Fibroblast of lung (primary cell): ENCODE data around the gene IDI1. TPM values are rescaled to one million over a fixed set of nuclear protein-coding genes. Genes with fewer than 3 reads are reported as not detected.

Source experiments
- DNase-seq, 2 donors: peaks; one replicate each; pipeline versions ENCODE4 v3.0.0 to v3.0.0-alpha.2; 2010; ENCODE audit warnings: low read depth in 2 of 2
- H2AFZ ChIP-seq: 2 replicates; pipeline ENCODE4 v1.5.1; 2012; ENCODE audit warnings: low read length, control low read depth, inconsistent platforms
- H3K27ac ChIP-seq: 2 replicates; pipeline ENCODE4 v1.5.1; 2011; ENCODE audit warnings: low read length, control low read depth; ENCODE audit not compliant: insufficient read depth
- H3K27me3 ChIP-seq: 2 replicates; pipeline ENCODE4 v1.5.1; 2011; ENCODE audit warnings: mild to moderate bottlenecking, low read length; ENCODE audit not compliant: control insufficient read depth, insufficient read depth
- H3K36me3 ChIP-seq: 2 replicates; pipeline ENCODE4 v1.5.1; 2011; ENCODE audit warnings: low read length; ENCODE audit not compliant: control insufficient read depth, insufficient read depth
- H3K4me1 ChIP-seq: 2 replicates; pipeline ENCODE4 v1.5.1; 2011; ENCODE audit warnings: low read length; ENCODE audit not compliant: control insufficient read depth, insufficient read depth; ENCODE audit errors: extremely low read depth
- H3K4me2 ChIP-seq: 2 replicates; pipeline ENCODE4 v1.5.1; 2011; ENCODE audit warnings: low read length, control low read depth; ENCODE audit not compliant: insufficient read depth; ENCODE audit errors: extremely low read depth
- H3K4me3 ChIP-seq, 4 experiments: fragments of 200-600 bp in 1 of 4; sonication (generic) in 1 of 4; replicated peaks in 1 of 4; 2 replicates each; pipeline ENCODE4 v1.5.1; 2011 to 2016; ENCODE audit warnings: low read length in 4 of 4, low read depth in 3 of 4, mild to moderate bottlenecking in 3 of 4, control low read depth in 2 of 4, inconsistent platforms in 1 of 4, mixed read lengths in 1 of 4; ENCODE audit not compliant: insufficient read depth in 1 of 4; ENCODE audit errors: control extremely low read depth in 1 of 4
- H3K79me2 ChIP-seq: 2 replicates; pipeline ENCODE4 v1.5.1; 2012; ENCODE audit warnings: mild to moderate bottlenecking, low read length, inconsistent platforms; ENCODE audit not compliant: control insufficient read depth, insufficient read depth
- H3K9ac ChIP-seq: 2 replicates; pipeline ENCODE4 v1.5.1; 2011; ENCODE audit warnings: mild to moderate bottlenecking, low read length, control low read depth; ENCODE audit not compliant: insufficient read depth
- H3K9me3 ChIP-seq: 2 replicates; pipeline ENCODE4 v1.5.1; 2012; ENCODE audit warnings: low read depth, low read length; ENCODE audit not compliant: control insufficient read depth, insufficient read depth
- H4K20me1 ChIP-seq: 2 replicates; pipeline ENCODE4 v1.5.1; 2011; ENCODE audit warnings: low read length; ENCODE audit not compliant: control insufficient read depth, insufficient read depth; ENCODE audit errors: extremely low read depth
- EZH2 ChIP-seq: IDR thresholded peaks from 2 replicates; pipeline ENCODE4 v1.5.1; 2012; ENCODE audit warnings: low read length, control low read depth, mild to moderate bottlenecking; ENCODE audit errors: missing control alignments
- polyA plus RNA-seq, 2 donors: library from polyadenylated mRNA; depleted of rRNA in 1 of 2; stranded (reverse) in 1 of 2; unstranded in 1 of 2; fragments of >200 nt; gene quantifications; 2 replicates each; pipeline ENCODE4 v1.2.1, GENCODE V29; 2011 to 2012; ENCODE audit warnings: missing spikeins in 1 of 2
- total RNA-seq: library from RNA; depleted of rRNA; stranded (reverse); fragments of >200 nt; gene quantifications from 2 replicates; pipeline ENCODE4 v1.2.1, GENCODE V29; 2014
- TF ChIP-seq, protein P1 (sequence below), 2 donors: IDR thresholded peaks in 1 of 2; conservative IDR thresholded peaks in 1 of 2; 1 replicate in 1 of 2; 2 replicates in 1 of 2; pipeline ENCODE4 v1.5.1; 2011 to 2012; ENCODE audit warnings: low read length in 2 of 2, control low read depth in 1 of 2, inconsistent platforms in 1 of 2, low read depth in 1 of 2, mild to moderate bottlenecking in 1 of 2

Gene IDI1
- total and polyA plus RNA-seq, 2 donors (not counting 1 experiment from before 2014, with no cell fraction given): 156 to 202 TPM

DNA sequence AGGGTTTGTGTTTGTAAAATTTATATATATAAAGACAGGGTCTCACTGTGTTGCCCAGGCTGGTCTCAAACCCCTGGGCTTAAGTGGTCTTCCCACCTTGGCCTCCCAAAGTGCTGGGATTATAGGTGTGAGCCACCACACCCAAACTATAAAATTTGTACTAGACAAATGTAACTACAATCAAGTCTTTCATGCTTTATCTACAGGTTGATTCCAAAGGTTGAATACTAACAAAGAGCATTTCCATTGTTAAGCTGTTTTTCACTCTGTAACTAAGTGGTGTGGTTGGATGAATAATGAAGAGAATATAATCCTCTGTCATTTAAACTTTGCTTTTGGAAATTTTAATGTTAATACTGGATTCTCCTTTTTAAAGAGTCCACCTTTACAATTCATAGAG lies 29.7 kb upstream of the IDI1 start:
- Histone ChIP-seq H3K27ac (no peak overlapping the region), H3K9ac (no peak overlapping the region), H3K4me3 (no peak overlapping the region), H3K79me2 (no peaks in the 10 kb centered on the region), H4K20me1 (peaks cover 1% of the 10 kb centered on the region), H3K4me1 (no peaks in the 10 kb centered on the region), H3K36me3 (peaks cover 4% of the 10 kb centered on the region), H2AFZ (no peak overlapping the region), H3K9me3 (no peaks in the 10 kb centered on the region), H3K27me3 (no peaks in the 10 kb centered on the region), H3K4me2 (no peak overlapping the region)
- DNase-seq: no peak
- TF ChIP-seq, protein P1, sequence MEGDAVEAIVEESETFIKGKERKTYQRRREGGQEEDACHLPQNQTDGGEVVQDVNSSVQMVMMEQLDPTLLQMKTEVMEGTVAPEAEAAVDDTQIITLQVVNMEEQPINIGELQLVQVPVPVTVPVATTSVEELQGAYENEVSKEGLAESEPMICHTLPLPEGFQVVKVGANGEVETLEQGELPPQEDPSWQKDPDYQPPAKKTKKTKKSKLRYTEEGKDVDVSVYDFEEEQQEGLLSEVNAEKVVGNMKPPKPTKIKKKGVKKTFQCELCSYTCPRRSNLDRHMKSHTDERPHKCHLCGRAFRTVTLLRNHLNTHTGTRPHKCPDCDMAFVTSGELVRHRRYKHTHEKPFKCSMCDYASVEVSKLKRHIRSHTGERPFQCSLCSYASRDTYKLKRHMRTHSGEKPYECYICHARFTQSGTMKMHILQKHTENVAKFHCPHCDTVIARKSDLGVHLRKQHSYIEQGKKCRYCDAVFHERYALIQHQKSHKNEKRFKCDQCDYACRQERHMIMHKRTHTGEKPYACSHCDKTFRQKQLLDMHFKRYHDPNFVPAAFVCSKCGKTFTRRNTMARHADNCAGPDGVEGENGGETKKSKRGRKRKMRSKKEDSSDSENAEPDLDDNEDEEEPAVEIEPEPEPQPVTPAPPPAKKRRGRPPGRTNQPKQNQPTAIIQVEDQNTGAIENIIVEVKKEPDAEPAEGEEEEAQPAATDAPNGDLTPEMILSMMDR (conservative IDR thresholded peaks at IDR 0.05 in 1 of 2, IDR thresholded peaks at IDR 0.05 in 1 of 2; ENCODE audit: low read depth in 1 of 2, low read length in 2 of 2): no peak
- no peak for TF ChIP-seq EZH2

DNA sequence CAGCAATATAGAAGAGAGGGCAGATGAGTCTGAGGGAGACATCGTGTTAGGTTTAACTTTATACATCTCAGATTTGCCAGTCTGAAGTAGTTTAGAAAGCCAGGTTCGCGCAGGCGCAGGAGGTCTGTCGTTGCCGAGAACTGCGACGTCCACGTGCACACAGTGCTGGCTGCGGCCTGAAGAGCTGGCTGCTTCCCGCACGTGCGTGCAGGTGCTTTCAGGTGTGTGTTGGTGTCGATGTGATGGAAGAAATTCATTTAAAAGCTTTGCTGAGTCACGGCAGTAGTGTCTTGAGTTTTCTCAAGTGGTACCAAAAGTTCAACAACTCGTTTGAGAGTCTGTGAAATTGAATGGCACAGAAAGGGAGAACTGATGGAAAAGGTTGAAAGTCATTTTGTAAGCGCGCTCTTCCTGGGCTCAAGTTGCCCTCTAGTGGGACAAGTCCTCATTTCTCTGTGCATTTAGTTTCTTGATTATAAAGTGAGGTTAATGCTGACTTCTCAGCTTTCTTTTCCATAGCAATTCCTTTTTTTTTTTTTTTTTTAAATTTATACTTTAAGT lies 25.9 kb upstream of the IDI1 start:
- H3K9me3 ChIP-seq: no peaks in the 10 kb centered on the region
- no peak overlapping the region for H3K4me3 ChIP-seq
- DNase-seq: peak in 1 of 2 donors; percentile 13
- H3K27me3 ChIP-seq: no peaks in the 10 kb centered on the region
- H2AFZ ChIP-seq: no peak overlapping the region
- H3K36me3 ChIP-seq: peaks cover 3% of the 10 kb centered on the region
- peaks cover 4% of the 10 kb centered on the region for H3K79me2 ChIP-seq
- no peak overlapping the region for H3K4me2 ChIP-seq
- no peak overlapping the region for H3K27ac ChIP-seq
- no peak overlapping the region for H3K9ac ChIP-seq
- TF ChIP-seq EZH2: no peak
- TF ChIP-seq, protein P1 (conservative IDR thresholded peaks at IDR 0.05 in 1 of 2, IDR thresholded peaks at IDR 0.05 in 1 of 2; ENCODE audit: low read depth in 1 of 2, low read length in 2 of 2): peak in 1 of 2 donors; percentile 20
- H3K4me1 ChIP-seq: no peaks in the 10 kb centered on the region
- H4K20me1 ChIP-seq: no peaks in the 10 kb centered on the region

DNA sequence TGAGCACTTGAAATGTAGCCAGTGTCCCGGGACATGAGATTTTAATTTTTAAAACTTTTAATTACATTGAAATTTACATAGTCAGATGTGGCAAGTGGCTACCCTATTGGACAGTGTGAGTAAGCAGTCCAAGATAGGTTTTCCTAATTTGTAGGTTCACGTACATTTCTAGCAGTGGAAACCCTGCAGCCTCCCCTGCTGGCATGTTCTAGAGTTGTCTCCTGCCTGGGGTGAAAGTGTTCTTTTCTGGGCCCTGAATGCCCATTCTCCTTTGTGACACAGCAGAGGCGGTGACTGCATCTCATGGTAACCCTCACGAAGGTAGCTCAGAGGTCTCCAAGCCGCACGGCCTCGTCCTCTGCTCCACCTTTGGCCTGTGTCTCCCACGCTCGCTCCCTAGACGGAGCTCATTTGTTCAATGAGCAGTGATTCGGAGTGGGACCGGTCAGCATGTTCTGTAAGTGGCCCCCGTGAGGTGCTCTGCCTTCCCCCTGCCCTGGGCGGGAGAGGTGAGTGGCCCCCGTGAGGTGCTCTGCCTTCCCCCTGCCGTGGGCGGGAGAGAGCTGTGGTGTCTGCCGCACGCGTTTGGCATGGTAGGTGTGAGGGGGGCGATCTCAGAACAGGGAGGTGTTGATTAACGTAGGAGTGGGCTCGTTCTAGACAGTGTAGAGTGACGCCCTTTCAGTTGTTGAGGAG lies 25.3 kb upstream of the IDI1 start:
- Histone ChIP-seq H4K20me1 (no peaks in the 10 kb centered on the region), H3K9me3 (no peaks in the 10 kb centered on the region), H3K79me2 (peaks cover 4% of the 10 kb centered on the region), H3K4me1 (no peaks in the 10 kb centered on the region), H3K9ac (no peak overlapping the region), H3K36me3 (peaks cover 3% of the 10 kb centered on the region), H3K4me2 (no peak overlapping the region), H3K27me3 (no peaks in the 10 kb centered on the region), H2AFZ (no peak overlapping the region), H3K27ac (no peak overlapping the region), H3K4me3 (no peak overlapping the region)
- TF ChIP-seq EZH2: no peak
- TF ChIP-seq, protein P1 (conservative IDR thresholded peaks at IDR 0.05 in 1 of 2, IDR thresholded peaks at IDR 0.05 in 1 of 2; ENCODE audit: low read depth in 1 of 2, low read length in 2 of 2): no peak
- DNase-seq: no peak
